HG03575 (cell line): ENCODE measurements around the gene CYTIP.
"Not testable (repeated sequence)": the region's sequence is repeated elsewhere in the genome, so short reads cannot be mapped to it uniquely, and the experiment has no call there.

ENCODE experiments used
- ATAC-seq: cut with Tn5 transposase; IDR thresholded peaks from one replicate; pipeline ENCODE4 v1.9.1; 2021; ENCODE audit not compliant: unreplicated experiment, insufficient number of reproducible peaks, low FRiP score; ENCODE audit errors: extremely low read depth

CYTIP gene

GRCh38 chr2:157402801-157403485, 40.9 kb downstream of the CYTIP start:
- not testable (repeated sequence) for ATAC-seq

DNA sequence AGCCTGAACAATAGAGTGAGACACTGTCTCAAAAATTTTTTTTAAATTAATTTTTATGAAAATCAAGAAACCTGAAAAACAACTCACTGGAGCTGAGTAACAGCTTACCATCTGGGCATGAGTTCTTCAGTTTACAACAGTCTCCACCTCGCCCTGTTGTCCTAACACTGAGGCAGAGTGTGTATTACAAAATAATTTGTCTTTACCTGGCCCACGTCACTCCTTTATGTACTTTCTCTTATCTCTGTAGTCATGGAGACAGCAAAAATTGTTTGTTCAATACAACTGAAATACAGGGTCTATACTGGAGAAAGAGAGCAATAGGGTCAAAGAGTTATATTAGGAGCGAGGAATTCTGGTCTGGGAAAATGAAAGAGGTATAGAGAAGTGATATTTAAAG, 48.1 kb downstream of the CYTIP start:
- ATAC-seq, result no peak

DNA sequence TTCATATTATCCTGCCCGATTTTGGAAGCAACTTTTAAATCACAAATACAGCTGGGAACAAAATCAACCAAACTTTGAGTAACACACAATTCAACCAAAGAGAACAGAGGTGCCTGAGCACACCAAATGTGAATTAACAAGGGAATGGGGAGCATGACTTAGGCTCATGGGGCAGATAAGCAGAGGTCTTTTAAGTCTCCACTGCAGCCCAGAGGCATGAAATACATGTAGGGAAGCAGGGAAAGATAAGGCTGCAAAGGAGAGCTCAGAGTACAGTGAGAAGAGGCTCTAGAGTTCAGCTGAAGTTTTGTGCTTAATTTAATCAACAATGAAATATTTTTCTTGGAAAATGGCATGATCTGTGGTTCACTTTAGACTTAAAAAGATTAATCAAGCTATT, 49.0 kb downstream of the CYTIP start:
- no peak for ATAC-seq

DNA sequence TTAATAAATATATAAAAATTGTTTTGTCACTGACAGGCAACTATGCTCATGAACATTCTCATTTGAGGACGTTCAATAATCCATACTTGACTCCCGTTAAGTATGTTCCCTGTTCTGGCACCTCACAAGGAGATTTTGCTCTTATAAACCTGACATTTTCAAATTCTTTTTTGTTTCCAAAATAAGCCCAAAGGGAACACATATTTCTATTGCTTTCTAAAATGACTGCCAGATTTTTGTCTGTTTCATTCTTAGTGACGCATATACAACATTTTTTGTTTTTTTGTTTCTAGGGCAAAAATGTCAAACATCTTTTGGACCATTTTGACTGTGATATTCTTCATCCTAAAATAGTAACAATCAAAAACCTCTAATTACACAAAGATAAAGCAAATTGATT, 50.5 kb downstream of the CYTIP start:
- no peak for ATAC-seq

DNA sequence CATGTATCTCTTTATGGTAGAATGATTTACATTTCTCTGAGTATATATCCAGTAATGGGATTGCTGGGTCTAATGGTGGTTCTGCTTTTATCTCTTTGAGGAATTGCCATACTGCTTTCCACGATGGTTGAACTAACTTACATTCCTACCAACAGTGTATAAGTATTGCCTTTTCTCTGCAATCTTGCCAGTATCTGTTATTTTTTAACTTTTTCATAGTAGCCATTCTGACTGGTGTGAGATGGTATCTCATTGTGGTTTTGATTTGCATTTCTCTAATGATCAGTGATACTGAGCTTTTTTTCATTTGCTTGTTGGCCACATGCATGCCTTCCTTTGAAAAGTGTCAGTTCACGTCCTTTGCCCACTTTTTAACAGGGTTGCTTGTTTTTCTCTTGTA, 55.1 kb downstream of the CYTIP start:
- ATAC-seq, result no peak

- ATAC-seq, result no peak
These were observed 57.1 kb downstream of the CYTIP start for GRCh38 chr2:157386747-157387146.

DNA sequence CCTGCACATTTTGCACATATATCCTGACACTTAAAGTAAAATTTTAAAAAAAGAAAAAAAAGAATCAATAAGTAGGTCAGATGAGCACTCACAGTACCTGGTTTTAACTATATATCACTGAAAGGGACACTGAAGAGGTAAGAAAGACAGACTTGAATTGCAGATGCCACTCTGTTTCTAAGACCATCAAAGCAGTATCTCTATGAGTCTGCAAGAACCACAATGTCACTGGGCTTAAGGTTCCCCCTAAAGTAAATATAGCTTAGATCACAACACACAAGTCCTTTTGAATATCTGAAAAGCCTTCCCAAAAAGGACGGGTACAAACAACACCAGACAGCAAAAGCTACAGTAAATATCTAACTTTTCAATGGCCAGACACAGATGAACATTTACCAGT, 57.6 kb downstream of the CYTIP start:
- no peak for ATAC-seq

DNA sequence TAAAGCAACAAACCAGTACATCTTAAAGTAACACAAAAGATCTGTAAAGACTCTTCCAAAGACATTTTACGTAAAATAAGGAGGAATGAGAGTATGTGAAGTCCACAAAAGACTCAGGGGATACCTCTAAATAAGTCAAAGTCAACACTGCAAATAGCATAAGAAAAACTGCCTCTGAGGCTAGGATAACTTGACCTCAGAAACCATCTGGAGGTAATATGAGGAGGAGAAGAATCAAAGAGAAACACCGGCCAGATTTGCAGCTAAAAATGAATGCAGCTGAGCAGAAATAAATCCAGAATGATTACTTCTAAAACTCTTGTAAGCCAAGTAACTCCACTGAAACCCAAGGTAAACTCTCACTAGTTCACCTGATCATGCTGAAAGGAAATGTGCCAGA, 66.0 kb downstream of the CYTIP start:
- no peak for ATAC-seq

GRCh38 chr2:157376041-157376440, 67.8 kb downstream of the CYTIP start:
- ATAC-seq, result no peak

GRCh38 chr2:157375384-157375783, 68.5 kb downstream of the CYTIP start:
- ATAC-seq, result no peak

- ATAC-seq, result not testable (repeated sequence)
These were observed 75.4 kb downstream of the CYTIP start for GRCh38 chr2:157368508-157368907.

GRCh38 chr2:157367704-157368103, 76.2 kb downstream of the CYTIP start:
- no peak for ATAC-seq
